ENCODE measurements around the gene BAX. TPM values are rescaled to one million over a fixed set of nuclear protein-coding genes. Genes with fewer than 3 reads are reported as not detected.

BAX gene
- total RNA-seq, 1 donor from 2014 or later = 286 TPM

DNA sequence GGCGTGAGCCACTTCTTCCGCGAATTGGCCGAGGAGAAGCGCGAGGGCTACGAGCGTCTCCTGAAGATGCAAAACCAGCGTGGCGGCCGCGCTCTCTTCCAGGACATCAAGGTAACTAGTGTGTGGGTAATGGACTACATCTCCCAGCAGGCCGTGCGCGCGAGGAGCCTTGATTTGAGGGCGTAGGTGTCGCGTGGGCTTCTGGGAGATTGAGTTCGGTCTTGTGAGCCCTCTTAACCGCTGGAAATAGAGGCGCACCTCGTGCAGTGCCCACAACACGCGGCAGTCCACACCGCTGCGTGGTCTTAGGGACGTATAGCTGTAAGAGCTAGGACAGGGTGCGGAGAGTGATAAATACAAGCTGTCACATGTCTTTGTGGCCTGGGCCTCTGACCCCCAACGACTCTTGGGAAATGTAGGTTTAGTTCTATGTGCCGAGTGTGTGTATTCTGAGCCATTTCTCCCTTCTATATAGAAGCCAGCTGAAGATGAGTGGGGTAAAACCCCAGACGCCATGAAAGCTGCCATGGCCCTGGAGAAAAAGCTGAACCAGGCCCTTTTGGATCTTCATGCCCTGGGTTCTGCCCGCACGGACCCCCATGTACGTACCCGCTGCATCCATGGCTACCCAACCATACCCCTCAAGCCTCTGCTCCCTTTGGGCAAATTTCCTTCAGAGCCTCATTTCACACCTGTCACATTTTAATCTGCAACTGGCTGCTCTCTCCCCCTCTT is 11.3 kb downstream of the BAX start:
- H3K27me3 Mint-ChIP-seq (ENCODE audit: unreplicated experiment) = peaks cover 26% of the 10 kb centered on the region
- no peak for TF ChIP-seq CTCF (IDR thresholded peaks at IDR 0.05; ENCODE audit: unreplicated experiment)
- no peaks in the 10 kb centered on the region for H3K9me3 Mint-ChIP-seq (ENCODE audit: unreplicated experiment)
- DNase-seq (ENCODE audit: low spot score) = peak; percentile 80
- H3K4me3 Mint-ChIP-seq (ENCODE audit: unreplicated experiment) = peak overlapping the region; percentile 99
- H3K36me3 Mint-ChIP-seq (ENCODE audit: low read depth, unreplicated experiment) = peaks cover 26% of the 10 kb centered on the region
- peaks cover 53% of the 10 kb centered on the region for H3K4me1 Mint-ChIP-seq (ENCODE audit: unreplicated experiment)
- H3K27ac Mint-ChIP-seq (ENCODE audit: unreplicated experiment) = peak overlapping the region; percentile 76

- no peak for TF ChIP-seq CTCF (IDR thresholded peaks at IDR 0.05; ENCODE audit: unreplicated experiment)
- peak overlapping the region; percentile 99 for H3K4me3 Mint-ChIP-seq (ENCODE audit: unreplicated experiment)
- peak overlapping the region; percentile 30 for H3K27ac Mint-ChIP-seq (ENCODE audit: unreplicated experiment)
- peaks cover 24% of the 10 kb centered on the region for H3K27me3 Mint-ChIP-seq (ENCODE audit: unreplicated experiment)
- no peaks in the 10 kb centered on the region for H3K9me3 Mint-ChIP-seq (ENCODE audit: unreplicated experiment)
- peaks cover 23% of the 10 kb centered on the region for H3K36me3 Mint-ChIP-seq (ENCODE audit: low read depth, unreplicated experiment)
- DNase-seq (ENCODE audit: low spot score) = no peak
- H3K4me1 Mint-ChIP-seq (ENCODE audit: unreplicated experiment) = peaks cover 47% of the 10 kb centered on the region
Observed at GRCh38 chr19:48966541-48967345, 12.1 kb downstream of the BAX start.

- H3K36me3 Mint-ChIP-seq (ENCODE audit: low read depth, unreplicated experiment) = peaks cover 23% of the 10 kb centered on the region
- H3K4me1 Mint-ChIP-seq (ENCODE audit: unreplicated experiment) = peaks cover 42% of the 10 kb centered on the region
- no peak for TF ChIP-seq CTCF (IDR thresholded peaks at IDR 0.05; ENCODE audit: unreplicated experiment)
- peaks cover 21% of the 10 kb centered on the region for H3K27me3 Mint-ChIP-seq (ENCODE audit: unreplicated experiment)
- H3K27ac Mint-ChIP-seq (ENCODE audit: unreplicated experiment) = no peak overlapping the region
- no peaks in the 10 kb centered on the region for H3K9me3 Mint-ChIP-seq (ENCODE audit: unreplicated experiment)
- DNase-seq (ENCODE audit: low spot score) = no peak
- peak overlapping the region; percentile 78 for H3K4me3 Mint-ChIP-seq (ENCODE audit: unreplicated experiment)
Observed at GRCh38 chr19:48967346-48968178, 12.9 kb downstream of the BAX start.

DNA sequence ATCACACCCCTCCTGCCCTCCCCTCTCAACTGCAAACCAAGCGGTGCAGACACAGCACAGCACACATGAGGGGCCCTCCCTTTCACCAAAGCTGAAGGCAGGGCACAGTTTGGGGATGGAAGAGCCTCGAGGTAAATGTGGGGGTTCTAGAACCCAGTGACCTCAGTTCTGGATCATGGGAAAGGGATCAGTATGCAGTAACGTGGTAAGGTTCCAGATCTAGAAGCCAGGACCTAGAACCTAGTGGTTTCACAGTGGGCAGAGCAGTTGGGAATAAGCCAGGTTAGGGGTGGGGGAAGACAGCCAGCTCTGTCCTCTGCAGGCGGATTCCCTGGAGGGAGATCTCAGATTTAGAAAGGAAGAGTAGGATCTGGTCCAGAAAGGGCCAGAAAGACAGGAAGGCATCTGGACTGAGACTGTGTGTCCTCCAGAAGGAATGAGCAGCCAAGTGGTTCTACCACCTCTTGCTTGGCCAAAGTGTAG is 13.5 kb downstream of the BAX start:
- Mint-ChIP-seq H3K9me3 (ENCODE audit: unreplicated experiment) (no peaks in the 10 kb centered on the region), H3K4me3 (ENCODE audit: unreplicated experiment) (peak overlapping the region; percentile 78), H3K27me3 (ENCODE audit: unreplicated experiment) (peaks cover 21% of the 10 kb centered on the region), H3K36me3 (ENCODE audit: low read depth, unreplicated experiment) (peaks cover 23% of the 10 kb centered on the region), H3K4me1 (ENCODE audit: unreplicated experiment) (peaks cover 36% of the 10 kb centered on the region), H3K27ac (ENCODE audit: unreplicated experiment) (no peak overlapping the region)
- no peak for TF ChIP-seq CTCF (IDR thresholded peaks at IDR 0.05; ENCODE audit: unreplicated experiment)
- DNase-seq (ENCODE audit: low spot score) = no peak
